Small intestine (tissue), 7 donors: ENCODE measurements around the gene TBPL1. TPM values are rescaled to one million over a fixed set of nuclear protein-coding genes. Genes with fewer than 3 reads are reported as not detected.

Experiments
- DNase-seq, 2 donors: peaks; one replicate each; pipeline versions ENCODE4 v3.0.0 to v3.0.0-alpha.2; 2013
- FAIRE-seq: peaks from 2 replicates; lab custom pipeline; 2012; peaks lifted over from hg19 to GRCh38; lab: Jason Lieb, UNC
- H3K27ac ChIP-seq, 3 donors: one replicate each; pipeline ENCODE4 v1.5.1; 2013; ENCODE audit warnings: low read length in 2 of 3, mild to moderate bottlenecking in 2 of 3, control low read depth in 1 of 3, inconsistent platforms in 1 of 3, low read depth in 1 of 3, moderate library complexity in 1 of 3
- H3K27me3 ChIP-seq, 3 donors: one replicate each; pipeline ENCODE4 v1.6.1; 2013; ENCODE audit warnings: low read length in 3 of 3, inconsistent platforms in 1 of 3; ENCODE audit not compliant: control insufficient read depth in 3 of 3, insufficient read depth in 3 of 3
- H3K36me3 ChIP-seq, 3 donors: one replicate each; pipeline ENCODE4 v1.6.1; 2013; ENCODE audit warnings: low read length in 3 of 3, inconsistent platforms in 1 of 3, low read depth in 1 of 3, mild to moderate bottlenecking in 1 of 3, moderate library complexity in 1 of 3; ENCODE audit not compliant: control insufficient read depth in 3 of 3, insufficient read depth in 2 of 3
- H3K4me1 ChIP-seq, 3 donors: one replicate each; pipeline ENCODE4 v1.6.1; 2013; ENCODE audit warnings: low read length in 2 of 3, inconsistent platforms in 1 of 3, low read depth in 1 of 3, mild to moderate bottlenecking in 1 of 3, moderate library complexity in 1 of 3; ENCODE audit not compliant: control insufficient read depth in 3 of 3, insufficient read depth in 2 of 3
- H3K4me3 ChIP-seq, 3 donors: one replicate each; pipeline ENCODE4 v1.5.1; 2013; ENCODE audit warnings: low read length in 3 of 3, control low read depth in 1 of 3, inconsistent platforms in 1 of 3, low read depth in 1 of 3, mild to moderate bottlenecking in 1 of 3, moderate library complexity in 1 of 3
- H3K9me3 ChIP-seq, 2 donors: one replicate each; pipeline ENCODE4 v1.6.1; 2013; ENCODE audit warnings: low read depth in 1 of 2, low read length in 1 of 2; ENCODE audit not compliant: control insufficient read depth in 2 of 2, insufficient read depth in 1 of 2
- WGBS, 3 donors: extraction: QIAGEN DNeasy Blood & Tissue Kit; methylation state at CpG; one replicate each; pipeline ENCODE4 v1.1.7; 2013; 5-methylcytosine and 5-hydroxymethylcytosine counted together
- polyA plus RNA-seq, 4 donors: library from polyadenylated mRNA; stranded (reverse) in 3 of 4; unstranded in 1 of 4; fragments of 200-250 nt in 3 of 4; fragments of 120-200 nt in 1 of 4; gene quantifications; one replicate each; pipeline versions ENCODE4 v1.2.1 to v1.2.3, GENCODE V29; 2013
- donor health status: healthy with polysubstance abuse.
- donor health status: control.
- donor health status: control.
- donor health status: Bipolar disorder and iron deficiency.
- donor health status: healthy.

TBPL1 gene
- polyA plus RNA-seq, 4 donors, result 17.4 to 31.1 (median 27.3) TPM

GRCh38 chr6:134010974-134011373 lies 58.0 kb downstream of the TBPL1 start:
- no peaks in the 10 kb centered on the region for H3K36me3 ChIP-seq
- peaks cover 0 to 13% (median 5%) of the 10 kb centered on the region in 3 donors for H3K4me1 ChIP-seq
- no peak overlapping the region for H3K27ac ChIP-seq
- WGBS, 3 donors, result 88 to 93% (median 92%) methylated on average over 2 of the region's 2 CpGs
- no peak for FAIRE-seq
- no peaks in the 10 kb centered on the region for H3K27me3 ChIP-seq
- no peak for DNase-seq
- no peak overlapping the region for H3K4me3 ChIP-seq
- H3K9me3 ChIP-seq, result peaks cover 0 to 4% of the 10 kb centered on the region in 2 donors

DNA sequence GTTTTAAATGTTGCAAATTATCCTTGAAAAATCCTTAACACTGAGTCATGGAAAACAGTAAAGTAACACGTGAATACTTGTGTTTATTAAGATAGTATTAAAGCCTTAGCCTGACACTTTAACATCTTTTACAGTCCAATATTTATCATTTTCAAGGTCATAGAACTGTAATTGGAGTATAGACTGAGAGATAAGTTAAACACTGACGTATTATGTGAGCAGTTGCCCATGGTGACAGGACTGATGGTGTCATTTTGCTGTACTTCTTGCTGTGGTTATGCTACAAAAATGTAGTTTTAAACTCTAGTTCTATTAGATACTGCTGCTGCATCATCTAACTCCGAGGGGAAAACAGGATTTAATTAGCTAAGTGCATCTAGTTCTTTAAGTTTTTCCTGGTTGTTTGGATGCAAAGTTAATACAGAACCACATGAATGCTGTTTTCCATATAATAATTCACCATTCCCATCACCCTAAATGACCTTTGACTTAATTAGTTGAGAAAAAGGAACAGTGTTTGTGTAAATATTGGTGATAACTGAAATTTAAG lies 61.6 kb downstream of the TBPL1 start:
- peak; percentile 49 to 55 for DNase-seq
- FAIRE-seq, result no peak
- Histone ChIP-seq H3K36me3 (no peaks in the 10 kb centered on the region), H3K4me3 (no peak overlapping the region), H3K9me3 (no peaks in the 10 kb centered on the region), H3K27me3 (no peaks in the 10 kb centered on the region), H3K4me1 (peaks cover 0 to 33% (median 6%) of the 10 kb centered on the region in 3 donors), H3K27ac (peak overlapping the region in 1 of 3 donors; percentile 36)
- 11 to 45% (median 26%) methylated on average over 3 of the region's 3 CpGs for WGBS, 3 donors

DNA sequence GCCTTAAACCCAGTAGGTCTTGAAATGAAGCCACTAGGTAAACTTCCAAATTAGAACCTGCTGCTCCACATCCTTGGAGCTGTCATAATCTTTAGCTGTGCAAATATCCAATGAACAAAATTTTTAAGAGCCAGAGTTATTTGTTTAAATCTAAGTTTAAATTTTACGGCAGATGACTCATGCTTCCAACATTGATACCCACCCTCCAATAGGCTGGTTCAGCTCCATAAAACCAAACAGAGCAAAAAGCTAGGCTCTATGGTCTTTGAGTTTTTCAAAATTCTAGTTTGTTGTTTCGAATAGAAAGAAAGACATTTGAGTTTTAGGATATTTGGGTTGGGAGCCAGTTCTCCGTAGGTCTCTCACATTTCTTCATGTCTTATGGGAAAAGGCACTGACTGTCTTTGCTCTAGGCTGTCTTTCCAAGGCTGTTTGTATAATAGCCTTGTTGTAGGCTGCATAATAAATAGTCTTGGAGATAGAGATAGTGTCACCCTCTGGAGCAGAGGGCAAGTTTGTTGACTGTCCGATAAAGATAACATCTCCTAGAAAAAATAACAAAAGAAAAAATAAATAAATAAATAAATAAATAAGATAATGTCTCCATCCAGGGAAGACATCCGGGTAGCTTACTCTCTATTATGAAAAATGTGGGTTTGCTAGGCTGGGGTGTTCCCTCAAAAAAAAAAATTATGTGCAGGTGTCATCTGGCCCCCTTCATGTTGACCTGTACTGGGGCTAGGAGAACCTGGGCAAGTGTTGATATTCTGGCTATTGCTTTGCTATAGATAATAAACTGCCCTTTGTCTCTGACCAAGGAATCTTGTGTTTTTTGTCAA lies 62.9 kb downstream of the TBPL1 start:
- H3K27ac ChIP-seq, result peak overlapping the region in 2 of 3 donors; percentile 20 to 24
- DNase-seq (peak; percentile 16 to 28), FAIRE-seq (no peak)
- no peaks in the 10 kb centered on the region for H3K9me3 ChIP-seq
- 74 to 83% (median 76%) methylated on average over 5 of the region's 5 CpGs for WGBS, 3 donors
- no peaks in the 10 kb centered on the region for H3K36me3 ChIP-seq
- no peak overlapping the region for H3K4me3 ChIP-seq
- peaks cover 0 to 33% (median 6%) of the 10 kb centered on the region in 3 donors for H3K4me1 ChIP-seq
- H3K27me3 ChIP-seq, result no peaks in the 10 kb centered on the region

DNA sequence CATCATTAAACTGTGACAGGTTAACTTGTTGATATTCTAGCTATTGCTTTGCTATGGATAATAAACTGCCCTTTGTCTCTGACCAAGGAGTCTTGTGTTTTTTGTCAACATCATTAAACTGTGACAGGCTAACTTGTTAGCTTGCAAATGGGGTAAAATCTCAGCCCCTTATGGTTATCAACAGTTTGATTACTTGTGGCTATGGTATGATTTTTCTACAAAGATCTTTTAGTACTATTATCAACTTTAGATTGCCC lies 63.5 kb downstream of the TBPL1 start:
- Histone ChIP-seq H3K4me3 (no peak overlapping the region), H3K27ac (peak overlapping the region in 1 of 3 donors; percentile 24), H3K36me3 (no peaks in the 10 kb centered on the region), H3K27me3 (no peaks in the 10 kb centered on the region), H3K4me1 (peaks cover 0 to 33% (median 6%) of the 10 kb centered on the region in 3 donors), H3K9me3 (no peaks in the 10 kb centered on the region)
- no peak for FAIRE-seq
- no peak for DNase-seq

DNA sequence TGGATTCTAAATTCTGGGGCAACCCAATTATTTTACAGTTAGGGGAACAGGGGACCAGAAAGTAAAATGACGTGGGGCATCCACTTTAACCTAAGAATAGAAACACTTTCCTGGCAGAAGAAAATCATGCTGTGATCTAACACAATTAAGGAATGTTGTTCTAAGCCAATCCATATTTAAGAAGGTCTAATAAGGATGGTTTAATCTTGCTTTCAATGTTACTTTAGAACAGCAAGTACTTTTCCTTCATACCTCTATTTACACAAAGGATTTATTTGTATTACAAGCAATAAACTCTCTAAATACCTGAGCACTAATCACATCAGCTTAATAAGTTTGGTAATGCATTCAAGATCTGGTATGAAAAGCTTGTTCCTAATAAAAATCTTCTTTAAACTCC lies 67.0 kb downstream of the TBPL1 start:
- Histone ChIP-seq H3K27ac (no peak overlapping the region), H3K27me3 (no peaks in the 10 kb centered on the region), H3K9me3 (no peaks in the 10 kb centered on the region), H3K4me1 (peaks cover 0 to 24% (median 6%) of the 10 kb centered on the region in 3 donors), H3K4me3 (no peak overlapping the region), H3K36me3 (no peaks in the 10 kb centered on the region)
- DNase-seq (no peak), FAIRE-seq (peak; percentile 33)
- WGBS, 3 donors, result 71 to 96% (median 88%) methylated on average over 1 of the region's 1 CpG

DNA sequence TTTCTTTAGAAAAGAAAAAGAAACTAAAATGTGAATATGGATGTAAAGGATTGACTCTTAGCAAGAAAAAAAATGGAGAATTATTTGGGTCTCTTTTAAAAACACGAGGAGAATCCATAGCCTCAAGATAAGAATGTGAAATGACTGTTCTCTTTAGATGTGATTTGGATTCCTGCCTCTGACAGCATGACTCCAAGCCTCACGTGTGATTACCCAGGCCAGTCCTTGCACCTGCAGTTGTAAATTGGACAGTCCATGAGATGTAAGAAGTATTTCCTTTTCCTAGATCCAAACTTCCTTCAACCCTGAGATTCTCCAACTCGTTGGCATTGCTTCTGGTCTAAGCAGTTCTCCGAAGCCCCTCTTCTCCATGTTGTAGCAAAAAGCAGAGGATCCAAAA lies 67.5 kb downstream of the TBPL1 start:
- no peak overlapping the region for H3K27ac ChIP-seq
- DNase-seq, result no peak
- H3K36me3 ChIP-seq, result no peaks in the 10 kb centered on the region
- H3K27me3 ChIP-seq, result no peaks in the 10 kb centered on the region
- 41 to 54% (median 46%) methylated on average over 4 of the region's 4 CpGs for WGBS, 3 donors
- peaks cover 0 to 24% (median 6%) of the 10 kb centered on the region in 3 donors for H3K4me1 ChIP-seq
- no peak overlapping the region for H3K4me3 ChIP-seq
- FAIRE-seq, result no peak
- no peaks in the 10 kb centered on the region for H3K9me3 ChIP-seq

DNA sequence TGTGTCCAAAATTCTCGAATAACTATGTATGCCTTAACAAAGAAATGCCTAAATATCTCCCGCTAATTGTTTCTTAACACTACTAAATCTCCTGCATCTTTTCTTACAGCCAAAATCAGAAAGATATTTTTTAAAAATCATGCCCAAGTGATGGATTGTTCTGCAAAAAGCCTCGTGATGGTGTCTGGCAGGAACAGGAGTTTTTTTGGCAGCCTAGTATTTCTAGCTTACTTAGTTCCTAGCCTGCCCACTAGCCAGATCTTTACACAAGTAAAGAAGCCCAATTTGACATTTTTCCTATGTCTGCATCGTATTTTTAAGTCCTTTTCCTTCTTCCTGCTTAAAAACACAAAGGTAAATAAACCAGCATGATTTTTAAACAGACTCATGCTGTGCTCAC lies 67.9 kb downstream of the TBPL1 start:
- Histone ChIP-seq H3K27ac (no peak overlapping the region), H3K36me3 (no peaks in the 10 kb centered on the region), H3K9me3 (no peaks in the 10 kb centered on the region), H3K27me3 (no peaks in the 10 kb centered on the region), H3K4me1 (peaks cover 0 to 20% (median 3%) of the 10 kb centered on the region in 3 donors), H3K4me3 (no peak overlapping the region)
- FAIRE-seq (no peak), DNase-seq (no peak)
- 73 to 79% (median 77%) methylated on average over 4 of the region's 4 CpGs for WGBS, 3 donors

DNA sequence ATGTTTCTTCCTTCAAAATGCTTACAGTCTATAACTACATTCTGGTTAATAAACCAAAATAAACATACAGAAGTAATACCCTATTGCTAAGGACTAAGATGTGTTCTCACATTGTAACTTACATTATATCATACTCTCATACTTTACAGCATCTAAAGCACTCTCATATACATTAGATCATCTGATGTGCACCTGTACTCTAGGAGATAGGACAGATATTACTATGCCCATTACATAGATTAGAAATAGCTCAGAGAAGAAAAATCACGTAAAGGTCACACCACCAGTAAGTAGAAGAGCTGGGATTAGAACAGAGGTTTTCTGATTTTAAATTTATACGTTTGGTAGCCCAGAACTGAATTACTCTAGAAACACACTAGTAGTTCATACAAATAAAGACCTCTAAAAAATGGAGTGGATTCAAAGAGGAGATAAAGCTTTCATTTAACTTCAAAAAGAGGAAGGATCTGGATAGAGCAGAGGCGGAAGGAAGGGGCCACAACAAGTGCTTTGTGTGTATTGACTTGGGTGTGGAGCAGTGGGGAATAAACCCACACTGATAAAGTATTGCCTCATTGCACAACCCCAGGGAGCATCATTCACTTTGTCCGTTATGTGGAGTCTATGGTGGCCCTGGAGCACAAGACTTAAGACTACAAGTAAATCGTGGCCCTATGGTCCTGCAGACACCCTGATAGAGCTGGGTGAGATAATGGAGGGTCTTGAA lies 68.5 kb downstream of the TBPL1 start:
- FAIRE-seq, result no peak
- 68 to 86% (median 71%) methylated on average over 5 of the region's 5 CpGs for WGBS, 3 donors

More for the DNA sequence above, 68.5 kb downstream of the TBPL1 start:
- no peak for DNase-seq
- Histone ChIP-seq H3K4me3 (no peak overlapping the region), H3K36me3 (no peaks in the 10 kb centered on the region), H3K9me3 (no peaks in the 10 kb centered on the region), H3K4me1 (peaks cover 0 to 17% (median 3%) of the 10 kb centered on the region in 3 donors), H3K27me3 (no peaks in the 10 kb centered on the region), H3K27ac (no peak overlapping the region)
